Measurements from ENCODE around the gene PRCD.

- TF ChIP-seq POLR2A (IDR thresholded peaks at IDR 0.05) = no peak
- no peak for TF ChIP-seq CTCF (IDR thresholded peaks at IDR 0.05)
Observed at GRCh38 chr17:76578376-76578775, 38.5 kb downstream of the PRCD start.
